ENCODE results near the gene PDE4B. TPM values are rescaled to one million over a fixed set of nuclear protein-coding genes. Genes with fewer than 3 reads are reported as not detected.

The PDE4B gene
- total RNA-seq, 1 experiment from 2014 or later, result 6.9 TPM

DNA sequence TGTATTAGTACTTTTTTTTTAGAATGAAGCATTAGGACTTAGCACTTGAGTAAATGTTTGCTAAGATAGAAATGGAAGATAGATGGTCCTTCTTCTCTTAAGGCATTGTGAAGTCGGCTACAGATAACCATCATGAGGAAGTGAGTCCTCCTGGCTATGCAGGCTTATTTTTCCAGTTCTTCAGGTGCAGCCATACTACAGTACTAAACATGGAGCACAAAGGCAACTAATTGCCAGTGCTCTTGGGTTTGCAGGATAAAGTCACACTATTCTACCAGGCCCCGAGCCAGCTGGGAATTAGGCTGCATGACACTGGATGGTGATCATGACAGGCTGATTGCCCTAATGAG, 543.9 kb downstream of the PDE4B start:
- DNase-seq (ENCODE audit: low read depth), result no peak

DNA sequence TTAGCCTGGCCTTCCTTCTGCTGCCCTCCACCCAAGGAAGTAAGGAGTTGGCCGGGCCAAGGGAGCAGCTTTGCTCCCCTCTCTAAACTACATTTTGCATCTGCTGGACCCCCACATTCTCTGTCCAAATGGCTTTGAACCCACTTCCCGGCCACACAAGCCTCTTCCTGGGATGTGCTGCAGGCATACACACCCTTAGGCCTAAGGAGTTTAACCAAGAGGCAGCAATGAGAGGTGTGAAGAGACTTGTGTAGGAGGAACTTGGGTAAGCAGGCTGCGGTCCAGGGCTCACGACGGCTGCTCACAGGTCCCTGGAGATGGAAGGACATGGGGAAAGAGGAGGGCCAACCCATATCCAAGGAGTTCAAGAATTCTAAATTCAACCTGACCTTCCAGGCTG, 544.6 kb downstream of the PDE4B start:
- no peak for DNase-seq (ENCODE audit: low read depth)

- no peak for DNase-seq (ENCODE audit: low read depth)
Observed at GRCh38 chr1:66339944-66340343, 547.2 kb downstream of the PDE4B start.

- no peak for DNase-seq (ENCODE audit: low read depth)
Observed at GRCh38 chr1:66341446-66342089, 548.9 kb downstream of the PDE4B start.

GRCh38 chr1:66342707-66343106, 550.0 kb downstream of the PDE4B start:
- DNase-seq (ENCODE audit: low read depth), result no peak

DNA sequence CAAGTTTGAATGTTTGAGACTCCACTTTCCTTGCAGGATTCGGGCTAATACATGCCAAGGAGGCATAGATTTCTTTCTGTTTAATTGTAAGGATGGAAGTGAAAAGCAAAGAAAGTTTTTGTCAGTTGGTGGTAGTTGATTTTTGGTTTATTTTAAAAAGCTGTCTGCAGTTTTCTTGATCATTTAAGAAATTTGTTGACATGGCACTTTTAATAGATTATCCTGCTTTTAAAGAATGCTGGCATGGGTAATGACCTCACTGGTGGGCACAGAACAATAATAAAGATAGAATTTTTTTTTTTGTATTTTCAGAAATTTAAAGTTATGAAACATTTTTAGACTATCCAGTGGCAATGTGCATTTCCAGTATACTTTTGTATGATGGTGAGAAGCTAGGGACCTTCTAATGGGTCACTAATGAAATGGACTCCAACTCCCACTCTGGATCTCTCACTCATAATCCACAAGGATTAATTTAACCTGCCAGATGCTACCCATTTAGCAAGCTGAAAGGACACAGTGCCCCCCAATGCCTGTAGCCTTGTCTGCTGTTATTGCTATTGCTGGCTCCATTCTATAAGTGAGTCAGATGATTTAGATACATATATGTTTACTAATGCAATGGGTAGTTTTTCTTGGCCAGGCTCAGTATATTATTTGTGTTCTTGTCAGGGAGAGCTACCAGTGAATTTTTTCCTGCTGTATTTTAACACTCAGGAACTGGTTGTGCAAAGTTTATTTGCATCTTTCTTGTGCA, 551.1 kb downstream of the PDE4B start:
- DNase-seq (ENCODE audit: low read depth), result no peak

- no peak for DNase-seq (ENCODE audit: low read depth)
Observed at GRCh38 chr1:66346057-66346795, 553.5 kb downstream of the PDE4B start.

DNA sequence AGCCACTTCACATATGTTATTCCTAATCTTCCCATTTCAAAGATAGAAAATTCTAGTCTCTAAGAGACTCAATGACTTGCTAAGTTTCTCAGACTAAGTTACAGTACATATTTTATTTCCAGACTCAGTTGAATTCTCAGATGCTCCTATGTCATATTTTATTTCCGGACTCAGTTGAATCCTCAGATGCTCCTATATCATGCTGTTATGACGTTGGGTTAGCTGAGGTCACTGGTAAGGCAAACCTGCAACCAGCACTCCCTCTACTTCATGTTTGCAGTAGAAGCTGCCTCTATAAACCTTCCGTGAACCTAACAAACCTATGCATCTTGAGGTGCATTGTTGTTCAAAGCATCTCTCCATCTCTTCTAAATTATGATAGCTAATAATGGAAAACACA, 554.2 kb downstream of the PDE4B start:
- no peak for DNase-seq (ENCODE audit: low read depth)

GRCh38 chr1:66348776-66349175, 556.1 kb downstream of the PDE4B start:
- no peak for DNase-seq (ENCODE audit: low read depth)

DNA sequence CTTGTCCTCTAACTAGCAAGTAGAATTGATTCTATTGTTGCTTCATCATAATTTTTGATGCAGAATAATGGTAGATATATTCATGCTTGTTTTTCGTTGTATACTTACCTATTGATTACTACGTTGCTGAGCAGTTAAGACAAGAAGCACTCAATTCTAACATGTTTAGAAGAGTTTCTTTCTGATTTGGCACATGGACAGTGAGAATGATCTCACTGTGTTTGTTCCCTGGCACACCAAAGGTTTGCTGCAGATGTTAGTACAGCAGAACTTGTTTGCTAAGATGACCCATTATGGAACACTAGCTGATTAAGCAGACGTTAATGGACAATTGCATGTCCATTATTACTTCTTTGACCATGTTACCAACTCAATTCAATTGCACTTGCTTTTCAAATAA, 556.5 kb downstream of the PDE4B start:
- no peak for DNase-seq (ENCODE audit: low read depth)

GRCh38 chr1:66350001-66350547, 557.4 kb downstream of the PDE4B start:
- DNase-seq (ENCODE audit: low read depth), result peak; percentile 67

GRCh38 chr1:66351478-66351877, 558.8 kb downstream of the PDE4B start:
- no peak for DNase-seq (ENCODE audit: low read depth)

DNA sequence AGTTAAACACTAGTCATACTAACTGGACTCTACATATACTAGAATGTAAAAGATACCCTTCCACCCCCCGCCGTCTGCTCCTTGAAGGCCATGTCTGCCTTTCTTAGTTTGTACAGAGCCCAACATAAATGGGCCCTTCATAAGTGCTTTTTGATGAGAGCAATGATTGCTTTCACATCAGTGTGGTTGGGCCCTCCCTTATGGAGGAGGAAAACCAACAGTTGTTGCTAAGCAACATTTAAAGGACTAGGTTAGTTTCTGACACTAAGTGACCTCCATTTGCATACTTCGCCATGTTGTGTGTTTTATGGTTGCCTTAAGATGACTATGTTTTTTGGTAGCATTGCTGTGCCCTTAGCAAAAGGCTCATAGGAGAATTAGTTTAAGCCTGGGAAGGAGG, 559.2 kb downstream of the PDE4B start:
- DNase-seq (ENCODE audit: low read depth), result no peak

DNA sequence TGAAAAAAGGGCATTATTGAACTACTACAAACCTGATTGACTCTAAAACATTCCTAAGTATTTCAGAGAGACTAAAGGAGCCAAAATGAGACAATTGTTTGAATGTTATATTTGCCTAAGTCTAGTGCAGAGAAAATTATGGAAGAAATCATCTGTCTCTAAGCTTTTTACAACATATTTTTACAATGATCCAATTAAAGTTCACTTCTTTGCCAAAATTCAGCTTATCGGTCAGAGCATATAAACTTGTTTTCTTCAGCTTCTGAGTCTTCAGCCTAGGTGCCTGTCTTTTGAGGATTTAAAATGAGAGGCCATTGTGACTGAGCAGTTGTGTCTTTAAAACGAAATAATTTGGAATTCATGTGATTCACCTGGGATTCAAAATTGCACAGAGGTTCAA, 560.1 kb downstream of the PDE4B start:
- no peak for DNase-seq (ENCODE audit: low read depth)

GRCh38 chr1:66353257-66353656, 560.6 kb downstream of the PDE4B start:
- no peak for DNase-seq (ENCODE audit: low read depth)

GRCh38 chr1:66354311-66355201, 561.9 kb downstream of the PDE4B start:
- DNase-seq (ENCODE audit: low read depth), result no peak

GRCh38 chr1:66355756-66356155, 563.1 kb downstream of the PDE4B start:
- DNase-seq (ENCODE audit: low read depth), result no peak

DNA sequence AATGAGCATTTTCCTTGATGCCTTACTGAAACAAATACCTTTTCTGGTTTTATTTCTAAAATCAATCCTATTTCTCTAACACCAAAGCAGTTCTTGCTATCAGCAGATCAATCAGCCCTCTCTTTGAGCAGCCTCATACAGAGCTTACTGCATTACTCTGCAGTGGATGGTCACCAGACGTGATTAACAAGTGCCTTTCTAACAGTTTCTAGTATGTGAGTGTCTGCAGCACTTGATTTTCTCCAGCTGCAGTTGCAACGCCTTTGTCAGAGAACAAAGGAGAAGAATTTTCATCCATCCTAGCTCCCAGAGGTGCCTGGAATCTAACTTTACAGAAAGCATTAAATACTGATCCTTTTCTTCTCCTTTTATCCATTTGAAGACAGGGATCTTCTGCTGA, 563.9 kb downstream of the PDE4B start:
- DNase-seq (ENCODE audit: low read depth), result no peak

GRCh38 chr1:66357021-66357420, 564.3 kb downstream of the PDE4B start:
- DNase-seq (ENCODE audit: low read depth), result no peak

DNA sequence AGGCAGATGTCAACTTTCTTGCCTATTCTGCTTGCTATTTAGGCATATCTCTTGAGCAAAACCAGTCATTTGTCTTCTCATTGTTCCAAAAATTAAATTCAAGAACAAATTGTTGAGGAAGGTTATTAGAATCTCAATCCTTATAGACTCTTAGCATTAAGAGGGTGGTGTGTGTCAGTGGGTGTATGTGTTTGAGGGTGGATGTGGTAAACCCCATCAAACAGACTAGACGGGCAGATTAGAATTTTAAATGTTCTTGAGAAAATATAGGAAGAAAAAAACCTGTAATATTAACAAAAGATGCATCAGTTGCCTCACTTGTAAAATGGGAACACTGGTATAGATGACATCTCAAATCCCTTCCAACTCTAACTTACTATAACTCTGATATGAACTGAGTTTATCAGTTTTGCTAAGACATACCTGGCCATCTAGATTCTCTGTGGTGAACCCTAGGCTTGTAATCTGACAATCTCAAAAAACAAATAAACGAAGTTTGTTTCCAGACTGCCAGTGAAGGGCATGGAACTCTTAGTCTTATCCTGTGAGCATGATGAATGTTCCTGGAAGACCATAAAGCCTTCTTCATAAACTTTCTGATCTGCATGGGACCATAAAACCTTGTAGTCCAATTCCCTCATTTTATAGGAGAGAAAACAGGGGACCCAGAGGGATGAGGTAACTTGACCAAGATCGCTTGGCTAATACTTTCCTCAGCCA, 564.9 kb downstream of the PDE4B start:
- DNase-seq (ENCODE audit: low read depth), result no peak

DNA sequence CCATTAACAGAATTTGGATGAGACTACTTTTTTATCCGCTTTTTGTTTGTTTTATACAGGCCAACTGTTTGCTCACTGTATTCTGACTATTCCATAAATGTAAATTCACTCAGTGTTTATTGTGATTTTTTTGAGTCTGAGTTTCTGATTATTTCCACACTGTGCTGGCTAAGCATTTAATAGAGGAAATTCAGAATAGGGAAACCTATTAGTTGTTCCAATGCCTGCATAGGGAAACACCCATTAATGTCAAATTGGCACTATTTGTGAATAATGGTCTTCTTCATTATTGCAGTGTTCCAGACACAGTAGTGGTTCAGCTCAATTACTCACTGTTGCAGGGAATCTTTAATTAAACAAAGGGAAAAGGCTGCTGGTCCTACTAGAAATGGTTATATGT, 566.6 kb downstream of the PDE4B start:
- no peak for DNase-seq (ENCODE audit: low read depth)
